GM21447 (cell line): ENCODE measurements around the gene COL23A1.

Source experiments
- ATAC-seq: cut with Tn5 transposase; IDR thresholded peaks from one replicate; pipeline ENCODE4 v1.9.1; 2021; ENCODE audit not compliant: unreplicated experiment

The COL23A1 gene

GRCh38 chr5:178335302-178336030, 254.7 kb downstream of the COL23A1 start:
- ATAC-seq, result no peak

- no peak for ATAC-seq
Measured at GRCh38 chr5:178334861-178335260, 255.3 kb downstream of the COL23A1 start.

- no peak for ATAC-seq
Measured at GRCh38 chr5:178333821-178334481, 256.2 kb downstream of the COL23A1 start.

- no peak for ATAC-seq
Measured at GRCh38 chr5:178332210-178332641, 258.0 kb downstream of the COL23A1 start.

- no peak for ATAC-seq
Measured at GRCh38 chr5:178331491-178331996, 258.6 kb downstream of the COL23A1 start.

GRCh38 chr5:178330791-178331404, 259.3 kb downstream of the COL23A1 start:
- ATAC-seq, result no peak

- no peak for ATAC-seq
Measured at GRCh38 chr5:178328826-178329730, 261.1 kb downstream of the COL23A1 start.

- ATAC-seq, result no peak
Measured at GRCh38 chr5:178327931-178328711, 262.1 kb downstream of the COL23A1 start.

- ATAC-seq, result no peak
Measured at GRCh38 chr5:178327446-178327845, 262.7 kb downstream of the COL23A1 start.

- no peak for ATAC-seq
Measured at GRCh38 chr5:178326374-178326715, 263.8 kb downstream of the COL23A1 start.

GRCh38 chr5:178325679-178326373, 264.4 kb downstream of the COL23A1 start:
- no peak for ATAC-seq

- ATAC-seq, result no peak
Measured at GRCh38 chr5:178325311-178325678, 264.9 kb downstream of the COL23A1 start.

- peak; percentile 57 for ATAC-seq
Measured at GRCh38 chr5:178324481-178325310, 265.5 kb downstream of the COL23A1 start.

GRCh38 chr5:178323961-178324360, 266.2 kb downstream of the COL23A1 start:
- peak; percentile 58 for ATAC-seq

GRCh38 chr5:178323541-178323865, 266.7 kb downstream of the COL23A1 start:
- ATAC-seq, result peak; percentile 4

GRCh38 chr5:178322736-178323540, 267.3 kb downstream of the COL23A1 start:
- peak; percentile 16 for ATAC-seq

- no peak for ATAC-seq
Measured at GRCh38 chr5:178320281-178320855, 269.8 kb downstream of the COL23A1 start.
